Suprapubic skin (tissue), 4 donors: ENCODE results near the gene CHRNB2. TPM values are rescaled to one million over a fixed set of nuclear protein-coding genes. Genes with fewer than 3 reads are reported as not detected.

Source experiments
- DNase-seq, 2 donors: peaks; one replicate each; pipeline ENCODE4 v3.0.0-alpha.2; 2019; ENCODE audit warnings: low spot score in 2 of 2
- H3K27ac ChIP-seq: fragments of 200-600 bp; sonication (generic); one replicate; pipeline ENCODE4 v1.5.1; 2019
- H3K27me3 ChIP-seq: fragments of 200-600 bp; sonication (generic); one replicate; pipeline ENCODE4 v1.5.1; 2019
- H3K36me3 ChIP-seq: fragments of 200-600 bp; sonication (generic); one replicate; pipeline ENCODE4 v1.5.1; 2019
- H3K4me1 ChIP-seq: fragments of 200-600 bp; sonication (generic); one replicate; pipeline ENCODE4 v1.5.1; 2019
- H3K4me3 ChIP-seq: fragments of 200-600 bp; sonication (generic); one replicate; pipeline ENCODE4 v1.5.1; 2019; ENCODE audit warnings: mild to moderate bottlenecking
- H3K9me3 ChIP-seq: fragments of 200-600 bp; sonication (generic); one replicate; pipeline ENCODE4 v1.5.1; 2019
- EP300 ChIP-seq: sonication (generic); formaldehyde crosslinking; IDR thresholded peaks from one replicate; pipeline ENCODE4 v1.6.1; 2017; ENCODE audit warnings: antibody characterized with exemption
- POLR2A ChIP-seq, 2 donors: fragments of 450-650 bp; IDR thresholded peaks; one replicate each; pipeline ENCODE4 v1.6.1; 2017; ENCODE audit warnings: antibody characterized with exemption in 2 of 2, mild to moderate bottlenecking in 2 of 2, moderate library complexity in 2 of 2
- POLR2AphosphoS5 ChIP-seq, 3 donors: sonication (generic); formaldehyde crosslinking; IDR thresholded peaks; one replicate each; pipeline ENCODE4 v1.6.1; 2017; ENCODE audit warnings: antibody characterized with exemption in 3 of 3
- WGBS: methylation state at CpG from one replicate; pipeline ENCODE4 v1.1.5; 2018; 5-methylcytosine and 5-hydroxymethylcytosine counted together
- total RNA-seq, 4 donors: library from RNA; depleted of rRNA; stranded (reverse); fragments of >200 nt; gene quantifications; one replicate each; pipeline ENCODE4 v1.1.0, GENCODE V29; 2016
- TF ChIP-seq, protein P1 (sequence below), 2 donors: fragments of 200-600 bp in 1 of 2; fragments of 450-650 bp in 1 of 2; sonication (generic) in 1 of 2; IDR thresholded peaks; one replicate each; pipeline ENCODE4 v1.5.1; 2016 to 2019; ENCODE audit warnings: antibody characterized with exemption in 2 of 2, mild to moderate bottlenecking in 1 of 2, moderate library complexity in 1 of 2

The CHRNB2 gene
- total RNA-seq, 4 donors from 2014 or later: 0.26 to 0.83 (median 0.33) TPM

- no peak for DNase-seq
- Histone ChIP-seq H3K4me3 (no peak overlapping the region), H3K27me3 (no peaks in the 10 kb centered on the region), H3K27ac (no peak overlapping the region), H3K4me1 (peaks cover 40% of the 10 kb centered on the region), H3K9me3 (no peaks in the 10 kb centered on the region), H3K36me3 (peaks cover 74% of the 10 kb centered on the region)
- TF ChIP-seq, protein P1, sequence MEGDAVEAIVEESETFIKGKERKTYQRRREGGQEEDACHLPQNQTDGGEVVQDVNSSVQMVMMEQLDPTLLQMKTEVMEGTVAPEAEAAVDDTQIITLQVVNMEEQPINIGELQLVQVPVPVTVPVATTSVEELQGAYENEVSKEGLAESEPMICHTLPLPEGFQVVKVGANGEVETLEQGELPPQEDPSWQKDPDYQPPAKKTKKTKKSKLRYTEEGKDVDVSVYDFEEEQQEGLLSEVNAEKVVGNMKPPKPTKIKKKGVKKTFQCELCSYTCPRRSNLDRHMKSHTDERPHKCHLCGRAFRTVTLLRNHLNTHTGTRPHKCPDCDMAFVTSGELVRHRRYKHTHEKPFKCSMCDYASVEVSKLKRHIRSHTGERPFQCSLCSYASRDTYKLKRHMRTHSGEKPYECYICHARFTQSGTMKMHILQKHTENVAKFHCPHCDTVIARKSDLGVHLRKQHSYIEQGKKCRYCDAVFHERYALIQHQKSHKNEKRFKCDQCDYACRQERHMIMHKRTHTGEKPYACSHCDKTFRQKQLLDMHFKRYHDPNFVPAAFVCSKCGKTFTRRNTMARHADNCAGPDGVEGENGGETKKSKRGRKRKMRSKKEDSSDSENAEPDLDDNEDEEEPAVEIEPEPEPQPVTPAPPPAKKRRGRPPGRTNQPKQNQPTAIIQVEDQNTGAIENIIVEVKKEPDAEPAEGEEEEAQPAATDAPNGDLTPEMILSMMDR (IDR thresholded peaks at IDR 0.05): no peak
- TF ChIP-seq POLR2A (IDR thresholded peaks at IDR 0.05): no peak
- no peak for TF ChIP-seq EP300
- no peak for TF ChIP-seq POLR2AphosphoS5 (IDR thresholded peaks at IDR 0.05)
- WGBS: 91% methylated on average over 6 of the region's 6 CpGs
Measured at GRCh38 chr1:154552036-154552435, 15.5 kb upstream of the CHRNB2 start.

- H3K27ac ChIP-seq: no peak overlapping the region
- 68% methylated on average over 12 of the region's 12 CpGs for WGBS
- H3K4me1 ChIP-seq: peaks cover 39% of the 10 kb centered on the region
- H3K36me3 ChIP-seq: peaks cover 74% of the 10 kb centered on the region
- no peak overlapping the region for H3K4me3 ChIP-seq
- H3K9me3 ChIP-seq: no peaks in the 10 kb centered on the region
- no peak for TF ChIP-seq EP300
- TF ChIP-seq POLR2A (IDR thresholded peaks at IDR 0.05): no peak
- TF ChIP-seq, protein P1 (IDR thresholded peaks at IDR 0.05): no peak
- TF ChIP-seq POLR2AphosphoS5 (IDR thresholded peaks at IDR 0.05): no peak
- no peak for DNase-seq
- H3K27me3 ChIP-seq: no peaks in the 10 kb centered on the region
Measured at GRCh38 chr1:154553056-154554030, 14.2 kb upstream of the CHRNB2 start.

- Histone ChIP-seq H3K4me1 (peaks cover 41% of the 10 kb centered on the region), H3K27me3 (no peaks in the 10 kb centered on the region), H3K36me3 (peaks cover 45% of the 10 kb centered on the region), H3K27ac (no peak overlapping the region), H3K9me3 (no peaks in the 10 kb centered on the region), H3K4me3 (peak overlapping the region; percentile 97)
- TF ChIP-seq POLR2A (IDR thresholded peaks at IDR 0.05): no peak
- TF ChIP-seq, protein P1 (IDR thresholded peaks at IDR 0.05): no peak
- TF ChIP-seq POLR2AphosphoS5 (IDR thresholded peaks at IDR 0.05): no peak
- no peak for TF ChIP-seq EP300
- 2% methylated on average over 4 of the region's 4 CpGs for WGBS
- no peak for DNase-seq
Measured at GRCh38 chr1:154556422-154556821, 11.2 kb upstream of the CHRNB2 start.

GRCh38 chr1:154557248-154557938 is 10.2 kb upstream of the CHRNB2 start:
- Histone ChIP-seq H3K36me3 (peaks cover 35% of the 10 kb centered on the region), H3K27me3 (no peaks in the 10 kb centered on the region), H3K4me1 (peaks cover 41% of the 10 kb centered on the region), H3K27ac (peak overlapping the region; percentile 15), H3K4me3 (peak overlapping the region; percentile 97), H3K9me3 (no peaks in the 10 kb centered on the region)
- whole genome bisulfite sequencing: 7% methylated on average over 7 of the region's 7 CpGs
- DNase-seq: no peak
- TF ChIP-seq, protein P1 (IDR thresholded peaks at IDR 0.05): no peak
- TF ChIP-seq EP300: no peak
- no peak for TF ChIP-seq POLR2AphosphoS5 (IDR thresholded peaks at IDR 0.05)
- no peak for TF ChIP-seq POLR2A (IDR thresholded peaks at IDR 0.05)
